B cell (primary cell): ENCODE results near the gene ZNF492. TPM values are rescaled to one million over a fixed set of nuclear protein-coding genes. Genes with fewer than 3 reads are reported as not detected.

Source experiments
- ATAC-seq: fragments of 200-7000 bp; cut with Tn5 transposase; one replicate; pipeline ENCODE4 v1.10.0; 2021; ENCODE audit warnings: low read depth, mild to moderate bottlenecking, moderate number of reproducible peaks, moderate library complexity
- CTCF ChIA-PET: fragments of 350-600 bp; sonication (Branson Sonifier 250); formaldehyde crosslinking; loops from one replicate; lab custom pipeline; 2021; ENCODE audit warnings: antibody characterized with exemption, inconsistent platforms; lab: Charles Lee
- POLR2A ChIA-PET: fragments of 350-600 bp; sonication (Branson Sonifier 250); formaldehyde crosslinking; loops from one replicate; lab custom pipeline; 2021; ENCODE audit warnings: antibody characterized with exemption; lab: Charles Lee
- DNase-seq: peaks from one replicate; pipeline ENCODE4 v3.0.0; 2013
- H2AFZ ChIP-seq: 2 replicates; pipeline ENCODE4 v1.6.1; 2012; ENCODE audit warnings: mild to moderate bottlenecking, low read depth, low read length; ENCODE audit not compliant: insufficient read depth, poor library complexity, severe bottlenecking
- H3K27ac ChIP-seq, 2 donors: 1 replicate in 1 of 2; 2 replicates in 1 of 2; pipeline ENCODE4 v1.5.1; 2012 to 2013; ENCODE audit warnings: low read length in 2 of 2, mild to moderate bottlenecking in 2 of 2, moderate library complexity in 1 of 2
- H3K27me3 ChIP-seq, 4 experiments: fragments of 200-600 bp in 1 of 4; sonication (generic) in 1 of 4; replicated peaks in 1 of 4; 1 replicate in 2 of 4; 2 replicates in 2 of 4; pipeline versions ENCODE4 v1.6.1 to v1.7.0; 2013 to 2016; ENCODE audit warnings: low read length in 3 of 4, mild to moderate bottlenecking in 2 of 4, mixed read lengths in 1 of 4, moderate library complexity in 1 of 4; ENCODE audit not compliant: insufficient read depth in 4 of 4, control insufficient read depth in 3 of 4; ENCODE audit errors: control extremely low read depth in 1 of 4
- H3K36me3 ChIP-seq, 2 experiments: replicated peaks in 1 of 2; 1 replicate in 1 of 2; 2 replicates in 1 of 2; pipeline versions ENCODE4 v1.6.1 to v1.7.1; 2013; ENCODE audit warnings: low read length in 1 of 2; ENCODE audit not compliant: insufficient read depth in 2 of 2, control insufficient read depth in 1 of 2; ENCODE audit errors: control extremely low read depth in 1 of 2, extremely low read depth in 1 of 2
- H3K4me1 ChIP-seq, 2 donors: fragments of 200-600 bp in 1 of 2; sonication (generic) in 1 of 2; 1 replicate in 1 of 2; 2 replicates in 1 of 2; pipeline versions ENCODE4 v1.5.1 to v1.6.1; 2013 to 2017; ENCODE audit warnings: low read length in 2 of 2; ENCODE audit not compliant: control insufficient read depth in 2 of 2, insufficient read depth in 2 of 2
- H3K4me2 ChIP-seq: replicated peaks from 2 replicates; pipeline ENCODE3; 2012; ENCODE audit warnings: mild to moderate bottlenecking, low read depth, low read length; ENCODE audit not compliant: poor library complexity, severe bottlenecking
- H3K4me3 ChIP-seq, 5 experiments: fragments of 200-600 bp in 1 of 5; sonication (generic) in 1 of 5; 1 replicate in 3 of 5; 2 replicates in 2 of 5; pipeline versions ENCODE4 v1.5.1 to v1.7.0; 2011 to 2016; ENCODE audit warnings: low read length in 4 of 5, mild to moderate bottlenecking in 4 of 5, low read depth in 2 of 5, control low read depth in 1 of 5, moderate library complexity in 1 of 5; ENCODE audit not compliant: insufficient read depth in 1 of 5; ENCODE audit errors: control extremely low read depth in 1 of 5, extremely low read depth in 1 of 5
- H3K79me2 ChIP-seq: fragments of 200-600 bp; sonication (generic); one replicate; pipeline ENCODE4 v1.6.0; 2016; ENCODE audit warnings: low read length; ENCODE audit not compliant: control insufficient read depth, insufficient read depth
- H3K9ac ChIP-seq: fragments of 200-600 bp; sonication (generic); 2 replicates; pipeline ENCODE4 v1.6.1; 2017; ENCODE audit warnings: mild to moderate bottlenecking, low read length, moderate library complexity
- H3K9me3 ChIP-seq, 3 donors: one replicate each; pipeline versions ENCODE4 v1.6.1 to v1.7.1; 2013; ENCODE audit warnings: low read length in 2 of 3; ENCODE audit not compliant: control insufficient read depth in 2 of 3, insufficient read depth in 1 of 3; ENCODE audit errors: control extremely low read depth in 1 of 3
- H4K20me1 ChIP-seq: 2 replicates; pipeline ENCODE4 v1.6.0; 2012; ENCODE audit warnings: mild to moderate bottlenecking, low read length; ENCODE audit not compliant: insufficient read depth, control insufficient read depth, poor library complexity, severe bottlenecking
- H3K27ac Mint-ChIP-seq: one replicate; pipeline ENCODE4 v1.8.0; 2021; ENCODE audit warnings: mixed read lengths
- H3K27me3 Mint-ChIP-seq: one replicate; pipeline ENCODE4 v1.8.0; 2021; ENCODE audit warnings: mixed read lengths
- H3K4me1 Mint-ChIP-seq: one replicate; pipeline ENCODE4 v1.8.0; 2021; ENCODE audit warnings: mixed read lengths
- H3K4me3 Mint-ChIP-seq: one replicate; pipeline ENCODE4 v1.8.0; 2021; ENCODE audit warnings: mixed read lengths
- H3K9me3 Mint-ChIP-seq: one replicate; pipeline ENCODE4 v1.8.0; 2022; ENCODE audit warnings: mixed read lengths; ENCODE audit not compliant: insufficient read depth
- CTCF ChIP-seq: fragments of 200-600 bp; IDR thresholded peaks from one replicate; pipeline ENCODE4 v1.8.0; 2022; ENCODE audit warnings: antibody characterized with exemption, mild to moderate bottlenecking
- EZH2 ChIP-seq: IDR thresholded peaks from 2 replicates; pipeline ENCODE4 v1.6.1; 2012; ENCODE audit warnings: borderline replicate concordance, low read depth, mild to moderate bottlenecking, moderate library complexity, low read length; ENCODE audit not compliant: insufficient read depth, poor library complexity, severe bottlenecking
- WGBS: methylation state at CpG from one replicate; pipeline ENCODE4 v1.1.5; 2013; ENCODE audit warnings: missing lambda C conversion rate; ENCODE audit not compliant: insufficient coverage; 5-methylcytosine and 5-hydroxymethylcytosine counted together
- intact Hi-C: fragments of 100-400 bp; cut with micrococcal nuclease; formaldehyde crosslinking; loops from one replicate; pipeline ENCODE4 v1.10.0; 2022
- polyA plus RNA-seq: library from polyadenylated mRNA; depleted of rRNA; stranded (reverse); fragments of >200 nt; gene quantifications from 2 replicates; pipeline ENCODE4 v1.2.3, GENCODE V29; 2012
- small RNA-seq: library from RNA; depleted of rRNA; stranded (forward); fragments of <200 nt; gene quantifications from one replicate; pipeline ENCODE3, GENCODE V24; 2012; ENCODE audit warnings: low replicate concordance, low read depth; ENCODE audit not compliant: insufficient read length
- total RNA-seq, 2 donors: library from RNA; stranded (reverse); fragments of 120-200 nt in 1 of 2; gene quantifications; 1 replicate in 1 of 2; 2 replicates in 1 of 2; pipeline versions ENCODE4 v1.2.3 to v1.2.4, GENCODE V29; 2013 to 2022

The ZNF492 gene
- total and polyA plus RNA-seq, 2 donors (not counting 1 experiment from before 2014, with no cell fraction given) = 0.37 to 1.2 TPM

GRCh38 chr19:22708983-22709382 lies 74.9 kb downstream of the ZNF492 start:
- no peak overlapping the region for H3K4me2 ChIP-seq
- H3K27me3 Mint-ChIP-seq = no peaks in the 10 kb centered on the region
- intact Hi-C loops = no loop called here
- no peak for ATAC-seq
- H3K9me3 Mint-ChIP-seq = no peaks in the 10 kb centered on the region
- H3K4me1 Mint-ChIP-seq = no peaks in the 10 kb centered on the region
- no peak overlapping the region for H3K27ac ChIP-seq
- no peak overlapping the region for H3K27ac Mint-ChIP-seq
- H3K4me1 ChIP-seq = no peaks in the 10 kb centered on the region
- peaks cover 0 to 35% (median 1%) of the 10 kb centered on the region in 3 donors for H3K9me3 ChIP-seq
- no peak overlapping the region for H2AFZ ChIP-seq
- H4K20me1 ChIP-seq = no peaks in the 10 kb centered on the region
- TF ChIP-seq CTCF (no peak), EZH2 (no peak)
- H3K79me2 ChIP-seq = no peaks in the 10 kb centered on the region
- POLR2A ChIA-PET = no interaction called here
- no peaks in the 10 kb centered on the region for H3K27me3 ChIP-seq
- WGBS = 30% methylated on average over 26 of the region's 27 CpGs
- no peak for DNase-seq
- CTCF ChIA-PET = no interaction called here
- H3K36me3 ChIP-seq = no peaks in the 10 kb centered on the region
- H3K4me3 Mint-ChIP-seq = no peak overlapping the region
- H3K9ac ChIP-seq = no peak overlapping the region
- H3K4me3 ChIP-seq = no peak overlapping the region

Small RNA genes lying within 50 kb of the gene (small RNA-seq; reads per million reads assigned to genes)
- gene AC011467.2 = not detected

Other genes with a start within 250 kb of the ZNF492 start
- gene ZNF98, start 212.0 kb upstream of the ZNF492 start, total RNA-seq = 0.71 TPM in 1 of 2 replicates, not detected in the other
- gene ZNF98, start 212.0 kb upstream of the ZNF492 start, polyA plus RNA-seq = not detected in 2 replicates
- gene ZNF99, start 149.8 kb downstream of the ZNF492 start, total RNA-seq = 0.12 TPM in 1 of 2 replicates, not detected in the other
- 0.06 TPM in 1 of 2 replicates, not detected in the other for gene ZNF99, start 149.8 kb downstream of the ZNF492 start, polyA plus RNA-seq
- gene ZNF723, start 198.0 kb downstream of the ZNF492 start, total RNA-seq = not detected in 2 replicates
- gene ZNF723, start 198.0 kb downstream of the ZNF492 start, polyA plus RNA-seq = not detected in 2 replicates